ENCODE data around the gene ASXL1. TPM values are rescaled to one million over a fixed set of nuclear protein-coding genes. Genes with fewer than 3 reads are reported as not detected.

Gene ASXL1
- total RNA-seq, 1 experiment from 2014 or later, result 52.2 TPM

- peaks cover 73% of the 10 kb centered on the region for H3K79me2 ChIP-seq (ENCODE audit: insufficient read depth, low read length)
- POLR2A ChIA-PET, result no interaction called here
These were observed 38.6 kb downstream of the ASXL1 start for GRCh38 chr20:32396646-32397160.

More at GRCh38 chr20:32396646-32397160, 38.6 kb downstream of the ASXL1 start:
- no TSS peak for BruUV-seq (replicated peaks)
- Histone ChIP-seq H3K4me2 (ENCODE audit: low read length) (no peak overlapping the region), H2AFZ (ENCODE audit: low read depth, low read length, poor library complexity, severe bottlenecking) (no peak overlapping the region), H3K4me1 (ENCODE audit: control insufficient read depth in 1 of 2, insufficient read depth in 2 of 2, low read length in 2 of 2) (no peaks in the 10 kb centered on the region), H3K36me3 (ENCODE audit: control insufficient read depth in 1 of 2, insufficient read depth in 2 of 2, low read length in 2 of 2) (no peaks in the 10 kb centered on the region), H3K9me3 (ENCODE audit: control insufficient read depth in 1 of 2, insufficient read depth in 1 of 2, low read depth in 1 of 2, low read length in 2 of 2) (no peaks in the 10 kb centered on the region), H3K9me2 (ENCODE audit: insufficient read depth) (no peaks in the 10 kb centered on the region), H3K4me3 (replicated peaks in 1 of 2; ENCODE audit: low read depth in 1 of 2, low read length in 2 of 2) (no peak overlapping the region), H3K27me3 (ENCODE audit: insufficient read depth, low read length) (no peaks in the 10 kb centered on the region), H3K9ac (ENCODE audit: low read length) (no peak overlapping the region), H3K27ac (ENCODE audit: low read depth, low read length) (no peak overlapping the region), H4K20me1 (ENCODE audit: insufficient read depth) (peaks cover 5% of the 10 kb centered on the region; the same call in 1 of the 2 replicates)
- intact Hi-C loops (cut with micrococcal nuclease), result no loop called here
- RAD21 ChIA-PET (ENCODE audit: low non-redundant PET in 1 of 2, low total read pairs in 2 of 2, uncharacterized antibody in 2 of 2, unreplicated experiment in 2 of 2), result no interaction called here
- CTCF ChIA-PET, result no interaction called here
- TF ChIP-seq TCF7L2 (IDR thresholded peaks at IDR 0.05; ENCODE audit: borderline replicate concordance, extremely low read depth, insufficient read depth, insufficient read length), result no peak
- TF ChIP-seq, protein P1, sequence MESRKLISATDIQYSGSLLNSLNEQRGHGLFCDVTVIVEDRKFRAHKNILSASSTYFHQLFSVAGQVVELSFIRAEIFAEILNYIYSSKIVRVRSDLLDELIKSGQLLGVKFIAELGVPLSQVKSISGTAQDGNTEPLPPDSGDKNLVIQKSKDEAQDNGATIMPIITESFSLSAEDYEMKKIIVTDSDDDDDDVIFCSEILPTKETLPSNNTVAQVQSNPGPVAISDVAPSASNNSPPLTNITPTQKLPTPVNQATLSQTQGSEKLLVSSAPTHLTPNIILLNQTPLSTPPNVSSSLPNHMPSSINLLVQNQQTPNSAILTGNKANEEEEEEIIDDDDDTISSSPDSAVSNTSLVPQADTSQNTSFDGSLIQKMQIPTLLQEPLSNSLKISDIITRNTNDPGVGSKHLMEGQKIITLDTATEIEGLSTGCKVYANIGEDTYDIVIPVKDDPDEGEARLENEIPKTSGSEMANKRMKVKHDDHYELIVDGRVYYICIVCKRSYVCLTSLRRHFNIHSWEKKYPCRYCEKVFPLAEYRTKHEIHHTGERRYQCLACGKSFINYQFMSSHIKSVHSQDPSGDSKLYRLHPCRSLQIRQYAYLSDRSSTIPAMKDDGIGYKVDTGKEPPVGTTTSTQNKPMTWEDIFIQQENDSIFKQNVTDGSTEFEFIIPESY (IDR thresholded peaks at IDR 0.05; ENCODE audit: extremely low read depth, insufficient replicate concordance, low read length), result no peak
- no peak for TF ChIP-seq EZH2phosphoT487 (IDR thresholded peaks at IDR 0.05; ENCODE audit: borderline replicate concordance)
- no peak for TF ChIP-seq SRF (IDR thresholded peaks at IDR 0.05; ENCODE audit: low read depth)
- TF ChIP-seq YY1 (IDR thresholded peaks at IDR 0.05; ENCODE audit: extremely low read depth, insufficient replicate concordance, low read depth, low read length), result no peak
- no peak for TF ChIP-seq ZFX (IDR thresholded peaks at IDR 0.05)
- no peak for TF ChIP-seq CEBPB (IDR thresholded peaks at IDR 0.05; ENCODE audit: low read depth)
- no peak for TF ChIP-seq RAD21 (IDR thresholded peaks at IDR 0.05; ENCODE audit: low read depth)
- no peak for TF ChIP-seq SP1 (IDR thresholded peaks at IDR 0.05; ENCODE audit: low read depth)
- no peak for TF ChIP-seq ZNF274 (IDR thresholded peaks at IDR 0.05; ENCODE audit: low read depth, low read length)
- no peak for TF ChIP-seq POLR2A (IDR thresholded peaks at IDR 0.05; ENCODE audit: borderline replicate concordance, extremely low read depth, insufficient read depth, insufficient read length)
- TF ChIP-seq ELF1 (IDR thresholded peaks at IDR 0.05; ENCODE audit: borderline replicate concordance, low read depth), result no peak
- no peak for TF ChIP-seq POLR2AphosphoS5 (IDR thresholded peaks at IDR 0.05; ENCODE audit: low read depth, low read length)
- no peak for TF ChIP-seq JUND (IDR thresholded peaks at IDR 0.05)
- no peak for TF ChIP-seq EZH2 (IDR thresholded peaks at IDR 0.05)
- ATAC-seq (no peak), DNase-seq (ENCODE audit: low read depth, low spot score) (no peak)
